ENCODE measurements around the gene BCL2L13.

The BCL2L13 gene

GRCh38 chr22:17726006-17726927 lies 87.7 kb downstream of the BCL2L13 start:
- DNase-seq (ENCODE audit: low read depth in 2 of 2, low spot score in 1 of 2), result no peak

- DNase-seq (ENCODE audit: low read depth in 2 of 2, low spot score in 1 of 2), result no peak
Observed at GRCh38 chr22:17726928-17727897, 88.7 kb downstream of the BCL2L13 start.

GRCh38 chr22:17728786-17729185 lies 90.2 kb downstream of the BCL2L13 start:
- no peak for DNase-seq (ENCODE audit: low read depth in 2 of 2, low spot score in 1 of 2)

- no peak for DNase-seq (ENCODE audit: low read depth in 2 of 2, low spot score in 1 of 2)
Observed at GRCh38 chr22:17729561-17729960, 91.0 kb downstream of the BCL2L13 start.

GRCh38 chr22:17732251-17732854 lies 93.8 kb downstream of the BCL2L13 start:
- DNase-seq (ENCODE audit: low read depth in 2 of 2, low spot score in 1 of 2), result no peak

- no peak for DNase-seq (ENCODE audit: low read depth in 2 of 2, low spot score in 1 of 2)
Observed at GRCh38 chr22:17733466-17733865, 94.9 kb downstream of the BCL2L13 start.

- DNase-seq (ENCODE audit: low read depth in 2 of 2, low spot score in 1 of 2), result no peak
Observed at GRCh38 chr22:17734187-17734586, 95.6 kb downstream of the BCL2L13 start.

GRCh38 chr22:17738386-17739128 lies 100.0 kb downstream of the BCL2L13 start:
- DNase-seq (ENCODE audit: low read depth in 2 of 2, low spot score in 1 of 2), result no peak

GRCh38 chr22:17739196-17739975 lies 100.8 kb downstream of the BCL2L13 start:
- no peak for DNase-seq (ENCODE audit: low read depth in 2 of 2, low spot score in 1 of 2)

GRCh38 chr22:17741866-17742526 lies 103.4 kb downstream of the BCL2L13 start:
- no peak for DNase-seq (ENCODE audit: low read depth in 2 of 2, low spot score in 1 of 2)

GRCh38 chr22:17742527-17742902 lies 104.0 kb downstream of the BCL2L13 start:
- DNase-seq (ENCODE audit: low read depth in 2 of 2, low spot score in 1 of 2), result peak; percentile 28 to 54

- DNase-seq (ENCODE audit: low read depth in 2 of 2, low spot score in 1 of 2), result no peak
Observed at GRCh38 chr22:17743661-17744411, 105.3 kb downstream of the BCL2L13 start.

GRCh38 chr22:17744430-17744829 lies 105.9 kb downstream of the BCL2L13 start:
- no peak for DNase-seq (ENCODE audit: low read depth in 2 of 2, low spot score in 1 of 2)

- DNase-seq (ENCODE audit: low read depth in 2 of 2, low spot score in 1 of 2), result no peak
Observed at GRCh38 chr22:17746916-17747315, 108.4 kb downstream of the BCL2L13 start.

GRCh38 chr22:17748555-17749353 lies 110.2 kb downstream of the BCL2L13 start:
- no peak for DNase-seq (ENCODE audit: low read depth in 2 of 2, low spot score in 1 of 2)

- no peak for DNase-seq (ENCODE audit: low read depth in 2 of 2, low spot score in 1 of 2)
Observed at GRCh38 chr22:17749605-17750395, 111.2 kb downstream of the BCL2L13 start.

- DNase-seq (ENCODE audit: low read depth in 2 of 2, low spot score in 1 of 2), result no peak
Observed at GRCh38 chr22:17751596-17751995, 113.0 kb downstream of the BCL2L13 start.
